Skeletal muscle cell (primary cell): Measurements from ENCODE around the gene PLEKHA5.
A peak's percentile ranks its signal among the peaks of the same experiment; 100 is the strongest.
"Not testable (repeated sequence)": the region's sequence is repeated elsewhere in the genome, so short reads cannot be mapped to it uniquely, and the experiment has no call there.

Experiments used
- DNase-seq: peaks from one replicate; pipeline ENCODE4 v3.0.0-alpha.2; 2010; ENCODE audit warnings: low read depth
- H3K4me3 ChIP-seq: 2 replicates; pipeline ENCODE4 v1.5.1; 2011; ENCODE audit warnings: low read depth, mild to moderate bottlenecking, control low read depth, low read length, moderate library complexity

PLEKHA5 gene

GRCh38 chr12:19217446-19217845 is 87.9 kb downstream of the PLEKHA5 start:
- DNase-seq, result no peak
- H3K4me3 ChIP-seq, result no peak overlapping the region

GRCh38 chr12:19220205-19220604 is 90.7 kb downstream of the PLEKHA5 start:
- H3K4me3 ChIP-seq, result no peak overlapping the region
- DNase-seq, result peak; percentile 45

- DNase-seq, result peak; percentile 52
These were observed 91.4 kb downstream of the PLEKHA5 start for GRCh38 chr12:19220852-19221466.

GRCh38 chr12:19222558-19222957 is 93.0 kb downstream of the PLEKHA5 start:
- DNase-seq, result no peak
- H3K4me3 ChIP-seq, result no peak overlapping the region

More at GRCh38 chr12:19220852-19221466, 91.4 kb downstream of the PLEKHA5 start:
- no peak overlapping the region for H3K4me3 ChIP-seq

DNA sequence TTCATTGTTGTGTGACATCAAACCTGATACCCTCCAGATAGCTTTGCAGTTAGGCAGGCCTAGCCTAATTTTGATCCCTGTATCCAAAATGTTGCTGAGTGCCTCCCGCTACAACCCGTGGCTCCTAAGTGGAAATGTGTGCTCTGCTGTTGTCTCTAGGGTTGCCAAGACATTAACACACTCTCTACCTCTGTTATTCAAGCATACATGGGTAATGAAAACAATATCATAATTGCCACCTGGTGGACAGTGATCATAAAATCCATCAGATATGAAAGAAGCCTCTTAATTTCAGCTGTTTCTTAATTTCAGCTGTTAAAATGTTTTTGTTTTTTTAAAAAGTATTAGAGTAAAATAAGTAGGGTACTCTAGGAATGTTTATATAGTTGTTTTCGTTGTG is 93.5 kb downstream of the PLEKHA5 start:
- no peak for DNase-seq
- H3K4me3 ChIP-seq, result no peak overlapping the region

DNA sequence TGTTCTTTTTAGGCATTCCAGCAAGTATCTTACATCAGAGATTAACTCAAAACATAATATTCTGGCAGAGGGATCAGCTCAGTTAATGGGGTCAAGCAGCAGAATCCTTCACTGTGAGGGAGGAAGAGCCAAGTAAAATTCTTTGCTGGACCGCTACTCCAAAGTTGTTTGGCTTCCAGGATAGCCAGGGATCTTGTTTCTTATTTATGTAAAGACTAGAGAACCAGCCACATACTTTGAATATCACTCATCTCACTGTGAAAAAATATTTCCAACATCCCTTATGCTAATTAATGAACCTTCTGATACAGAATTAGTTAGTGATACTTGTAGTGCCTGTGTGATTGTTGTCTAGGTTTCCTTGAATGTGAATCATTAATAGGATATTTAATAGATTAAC is 94.2 kb downstream of the PLEKHA5 start:
- no peak overlapping the region for H3K4me3 ChIP-seq
- DNase-seq, result peak; percentile 65

DNA sequence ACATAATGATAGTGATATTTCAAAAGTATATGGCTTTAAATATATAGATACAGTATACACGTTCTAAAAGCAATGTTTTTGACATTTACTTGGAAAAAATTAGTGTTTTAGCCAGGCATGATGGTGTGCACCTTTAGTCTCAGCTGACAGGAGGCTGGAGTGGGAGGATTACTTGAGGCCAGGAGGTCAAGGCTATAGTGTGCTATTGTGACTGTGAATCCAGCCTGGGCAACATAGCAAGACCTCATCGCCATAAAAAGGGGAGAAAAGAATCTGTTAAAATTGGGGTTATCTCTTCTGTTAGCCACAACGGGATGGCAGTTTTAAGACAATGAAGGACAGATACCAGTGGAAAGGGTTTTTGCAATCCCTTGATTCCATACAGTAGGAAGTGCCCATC is 95.2 kb downstream of the PLEKHA5 start:
- H3K4me3 ChIP-seq, result no peak overlapping the region
- no peak for DNase-seq

GRCh38 chr12:19227190-19227879 is 97.8 kb downstream of the PLEKHA5 start:
- no peak for DNase-seq

DNA sequence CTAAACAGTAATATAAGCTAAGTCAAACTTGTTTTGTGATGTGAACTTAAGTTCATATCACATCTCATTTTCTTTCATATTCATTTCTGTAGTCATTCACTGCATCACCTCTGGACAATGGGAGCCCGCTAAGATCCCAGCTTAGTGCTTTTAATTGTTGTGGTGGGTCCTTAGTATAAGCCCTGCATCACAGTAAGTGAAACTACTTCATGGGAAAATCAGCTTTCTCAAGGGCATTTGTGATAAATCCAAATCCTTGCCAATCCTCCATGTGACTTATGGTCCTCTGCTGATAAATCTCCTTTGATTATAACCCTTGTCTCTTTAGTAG is 98.3 kb downstream of the PLEKHA5 start:
- no peak overlapping the region for H3K4me3 ChIP-seq
- DNase-seq, result no peak

More at GRCh38 chr12:19227190-19227879, 97.8 kb downstream of the PLEKHA5 start:
- H3K4me3 ChIP-seq, result no peak overlapping the region

- not testable (repeated sequence) for DNase-seq, H3K4me3 ChIP-seq
These were observed 99.5 kb downstream of the PLEKHA5 start for GRCh38 chr12:19229021-19229420.

- no peak overlapping the region for H3K4me3 ChIP-seq
- no peak for DNase-seq
These were observed 100.8 kb downstream of the PLEKHA5 start for GRCh38 chr12:19230299-19230866.

DNA sequence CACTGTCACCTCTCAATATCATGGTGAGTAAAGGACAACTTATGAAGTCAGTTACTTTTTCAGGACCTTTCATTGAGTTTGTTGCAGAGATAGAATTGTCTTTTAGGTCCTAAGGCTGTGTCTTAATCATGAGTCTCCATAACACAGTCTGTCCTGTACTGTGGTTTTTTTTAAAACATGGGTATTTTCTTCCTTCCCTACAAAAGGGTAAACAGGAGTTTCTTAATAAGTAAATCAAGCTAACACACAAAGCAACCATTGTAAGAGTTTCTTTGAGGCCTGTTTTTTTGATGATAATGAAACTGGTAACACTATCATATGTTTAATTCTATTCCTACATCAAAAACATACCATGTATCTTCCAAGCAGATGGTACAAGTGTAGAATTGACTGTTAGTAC is 101.4 kb downstream of the PLEKHA5 start:
- no peak overlapping the region for H3K4me3 ChIP-seq
- DNase-seq, result no peak

DNA sequence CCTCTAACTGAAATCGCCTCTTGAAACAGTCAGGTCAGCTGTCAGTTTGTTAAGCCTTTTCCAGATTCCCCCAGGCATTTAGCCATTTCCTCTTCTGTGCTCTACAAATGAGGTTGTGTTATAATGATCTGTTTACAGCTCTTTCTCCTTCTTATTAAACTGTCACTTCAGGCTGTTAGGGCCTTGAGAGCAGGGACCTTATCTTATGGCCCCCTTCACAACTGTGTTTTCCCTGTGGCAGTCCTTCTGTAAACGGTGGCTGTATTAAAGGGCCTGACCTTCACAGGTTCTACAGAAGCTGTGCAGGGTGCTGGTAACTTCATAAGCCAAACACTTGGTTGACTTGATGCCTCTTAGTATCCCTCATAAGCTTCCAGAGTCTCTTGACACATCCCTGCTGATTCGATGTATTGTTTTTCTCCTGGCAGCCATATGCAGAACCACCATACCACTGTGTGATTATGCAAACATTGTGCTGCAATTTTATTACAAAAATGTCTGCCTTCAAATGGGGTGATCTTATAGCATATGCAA is 104.7 kb downstream of the PLEKHA5 start:
- no peak for DNase-seq
- H3K4me3 ChIP-seq, result no peak overlapping the region

DNA sequence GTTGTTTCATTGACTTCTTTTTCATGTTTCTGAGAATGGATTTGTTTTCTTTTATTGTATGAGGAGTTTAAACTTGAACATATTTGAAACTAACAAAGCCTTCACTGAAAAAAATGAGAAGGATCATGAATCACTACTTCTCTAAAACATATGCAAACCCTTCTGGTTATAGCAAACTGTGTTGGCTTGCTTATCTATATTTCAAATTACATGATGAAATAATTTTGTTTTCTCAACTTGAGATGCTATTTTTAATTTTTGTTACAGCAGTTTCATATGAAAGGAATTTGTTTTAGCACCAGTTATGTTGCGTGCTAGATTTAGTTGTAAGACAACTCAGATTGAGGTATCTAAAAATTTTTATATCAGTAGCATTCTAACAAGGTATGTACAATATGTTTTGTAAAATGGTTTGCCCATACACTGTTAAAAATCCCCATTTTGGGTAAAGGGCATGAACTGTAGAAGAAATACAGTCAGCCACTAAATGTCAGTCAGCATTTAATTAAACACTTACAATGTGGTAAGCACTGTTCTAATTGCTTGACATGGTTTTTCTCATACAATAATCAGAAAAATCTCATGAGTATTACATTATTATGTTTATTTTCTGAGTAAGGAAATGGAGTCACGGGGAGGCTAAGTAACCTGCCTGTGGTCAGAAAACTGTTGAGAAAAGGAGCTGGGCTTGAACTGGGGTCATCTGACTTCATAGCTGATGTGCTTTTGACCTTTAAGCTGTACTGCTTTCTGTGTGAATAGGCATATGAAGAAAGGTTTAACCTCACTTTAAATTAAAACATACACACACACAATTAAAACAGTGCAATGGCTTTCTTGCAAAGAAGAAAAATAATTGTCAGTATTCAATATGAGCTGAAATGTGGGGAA is 105.7 kb downstream of the PLEKHA5 start:
- no peak for DNase-seq
- H3K4me3 ChIP-seq, result no peak overlapping the region

- no peak overlapping the region for H3K4me3 ChIP-seq
- DNase-seq, result no peak
These were observed 107.1 kb downstream of the PLEKHA5 start for GRCh38 chr12:19236656-19237055.

DNA sequence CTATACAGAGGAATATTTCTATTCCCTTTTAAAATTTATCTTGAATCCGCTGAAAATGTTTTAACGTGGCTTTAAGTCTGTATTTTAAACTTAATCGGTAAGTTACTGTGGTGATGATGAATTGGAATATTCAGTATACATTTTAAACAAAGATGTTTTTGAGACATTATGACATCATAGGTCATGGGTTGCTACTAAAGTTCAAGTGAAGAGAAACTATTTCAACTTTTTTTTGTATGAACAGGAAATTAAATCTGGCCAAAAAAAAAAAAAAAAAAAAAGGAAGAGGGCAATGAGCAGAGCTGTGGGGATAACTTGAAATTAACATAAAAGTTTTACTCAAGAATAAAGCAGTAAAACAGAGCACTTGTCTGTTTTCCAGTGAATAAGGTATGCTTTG is 109.0 kb downstream of the PLEKHA5 start:
- no peak for DNase-seq
- H3K4me3 ChIP-seq, result no peak overlapping the region

- H3K4me3 ChIP-seq, result no peak overlapping the region
- DNase-seq, result no peak
These were observed 109.6 kb downstream of the PLEKHA5 start for GRCh38 chr12:19239102-19239501.

DNA sequence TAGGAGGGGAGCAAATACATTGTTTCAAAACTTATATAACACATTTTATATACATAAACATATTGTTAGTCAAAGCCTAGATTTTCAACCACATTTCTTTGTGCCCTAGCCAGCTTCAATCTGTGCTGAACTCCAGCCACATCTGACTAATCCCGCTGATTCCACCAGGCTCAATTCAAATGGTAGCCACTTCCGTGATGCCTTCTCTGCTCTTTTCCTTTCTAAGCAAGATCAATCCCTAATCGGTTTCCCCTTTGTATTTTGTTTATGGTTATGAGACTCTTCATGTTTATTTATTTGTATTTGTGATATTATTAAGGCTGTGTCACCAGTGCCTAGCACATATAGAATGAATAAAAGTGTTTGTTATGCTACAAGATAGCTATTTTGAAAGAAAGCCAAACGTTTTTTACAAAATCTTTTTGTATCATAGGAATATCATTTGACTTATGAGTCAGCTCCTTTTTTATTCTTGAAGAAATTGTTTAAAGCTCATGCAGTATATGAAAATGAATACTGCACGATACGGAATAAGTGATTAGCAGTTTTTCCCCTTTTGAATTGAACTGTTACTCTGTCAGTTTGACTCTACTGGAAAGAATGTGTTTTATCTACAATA is 110.2 kb downstream of the PLEKHA5 start:
- H3K4me3 ChIP-seq, result no peak overlapping the region
- DNase-seq, result no peak

DNA sequence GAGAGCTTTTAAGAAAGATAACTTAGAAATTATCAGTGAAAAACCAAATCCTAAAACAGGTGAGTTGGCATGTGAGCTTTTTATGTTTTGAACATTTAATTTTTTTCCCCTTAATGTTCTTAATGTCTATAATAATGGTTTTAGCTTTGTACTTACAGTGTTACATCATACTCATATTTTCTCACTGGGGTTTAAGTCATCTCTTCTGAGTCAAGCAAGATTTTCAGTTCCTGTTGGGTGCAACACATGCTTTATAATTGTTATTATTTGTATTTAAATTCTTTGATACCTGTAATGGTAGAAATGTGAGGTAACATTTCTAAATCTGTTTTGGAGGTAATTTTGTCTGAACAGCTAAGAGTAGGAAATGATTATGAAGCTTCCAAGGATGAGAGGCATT is 113.0 kb downstream of the PLEKHA5 start:
- H3K4me3 ChIP-seq, result no peak overlapping the region
- no peak for DNase-seq
